RPMI7951 (cell line): ENCODE data around the gene BTRC. TPM values are rescaled to one million over a fixed set of nuclear protein-coding genes. Genes with fewer than 3 reads are reported as not detected.

ENCODE experiments used
- DNase-seq: peaks from one replicate; pipeline ENCODE4 v3.0.0-alpha.2; 2012; ENCODE audit warnings: low read depth
- total RNA-seq: library from RNA; depleted of rRNA; stranded (reverse); fragments of >200 nt; shearing (Covaris generic); gene quantifications from 2 replicates; pipeline ENCODE4 v1.2.3, GENCODE V29; 2014

The BTRC gene
- total RNA-seq, 1 experiment from 2014 or later, result 7.1 TPM

- no peak for DNase-seq
Observed at GRCh38 chr10:101567165-101568006, 213.4 kb downstream of the BTRC start.

DNA sequence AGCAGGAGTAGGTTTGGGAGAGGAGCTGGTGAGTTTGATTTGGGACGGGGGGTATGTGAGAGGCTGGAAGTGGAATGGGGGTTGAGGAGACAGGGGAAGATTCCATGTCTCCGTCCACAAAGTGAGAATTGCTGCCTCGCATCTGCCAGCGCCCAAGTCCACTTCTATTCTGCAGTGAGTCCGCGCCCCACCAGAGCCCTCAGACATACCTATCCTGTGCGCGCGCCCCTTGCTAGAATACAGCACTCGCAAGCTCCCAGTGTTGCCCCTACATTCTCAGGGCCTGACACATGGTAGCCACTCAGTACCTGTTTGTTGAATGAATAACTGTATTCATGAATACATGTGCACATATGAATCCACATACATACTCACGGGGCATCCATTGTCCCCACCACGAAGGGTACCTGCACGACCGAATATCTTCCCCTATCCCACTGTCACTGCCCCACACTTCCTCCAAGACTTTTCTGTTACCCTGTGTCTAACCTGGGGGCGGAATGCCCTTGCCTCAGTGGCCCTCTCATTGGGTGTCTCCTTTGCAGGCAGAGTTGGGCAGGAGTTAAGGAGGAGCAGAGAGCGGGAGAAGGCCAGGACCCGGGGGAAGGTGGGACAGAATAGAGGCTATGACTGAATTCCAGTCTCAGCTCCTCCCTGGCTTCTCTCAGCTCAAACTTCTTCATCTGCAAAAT, 214.2 kb downstream of the BTRC start:
- no peak for DNase-seq

DNA sequence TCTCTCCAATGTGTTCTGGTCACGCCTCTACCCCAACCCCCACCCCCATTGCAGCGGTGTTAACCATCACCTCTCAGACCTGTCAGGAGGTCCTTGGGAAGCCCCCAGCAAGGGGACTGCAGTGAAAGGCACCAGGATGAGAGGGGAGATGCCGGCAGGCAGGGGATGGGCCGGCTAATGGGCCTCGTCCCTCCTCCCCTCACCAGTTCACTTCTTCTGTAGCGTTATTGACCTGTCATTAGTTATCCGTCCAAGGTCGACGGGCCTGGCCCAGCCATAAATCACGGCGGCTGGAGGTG, 215.3 kb downstream of the BTRC start:
- no peak for DNase-seq

DNA sequence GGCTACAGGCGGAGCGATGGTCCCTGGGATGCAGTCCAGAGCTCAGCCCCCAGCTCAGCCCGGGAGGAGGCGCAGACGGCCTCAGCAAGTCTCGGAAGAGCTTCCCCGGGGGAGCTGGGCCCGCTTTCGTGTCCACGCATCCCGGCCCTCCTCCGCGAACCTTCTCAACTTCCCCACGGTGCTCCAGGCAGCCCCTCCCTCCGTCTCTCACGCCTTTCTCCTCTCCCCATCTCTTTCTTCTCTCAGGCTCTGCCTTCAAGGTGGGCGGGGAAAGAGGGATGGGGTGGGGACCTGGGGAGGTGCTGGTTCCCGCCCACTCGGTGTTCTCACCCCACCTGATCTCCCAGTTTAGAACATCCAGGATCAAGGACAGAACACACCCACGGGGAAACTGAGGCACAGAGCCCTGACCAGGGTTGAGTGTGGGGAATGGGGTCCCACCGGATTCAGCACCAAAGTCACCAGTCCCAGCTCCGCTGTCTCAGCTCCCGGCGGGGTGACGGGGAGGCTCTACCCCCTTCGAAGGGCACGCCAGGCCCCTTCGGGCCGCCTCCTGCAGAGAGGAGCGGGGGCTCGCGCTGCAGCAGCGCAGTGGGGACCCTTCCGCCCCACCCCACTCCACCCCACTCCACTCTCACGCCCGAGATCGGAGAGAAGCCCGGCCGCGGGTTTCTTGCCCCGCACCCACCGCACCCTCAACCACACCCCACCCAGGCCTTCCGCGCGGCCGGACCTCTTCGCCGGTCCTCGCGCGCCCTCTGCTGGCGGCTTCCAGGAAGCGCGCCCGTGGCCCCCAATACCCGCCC, 215.9 kb downstream of the BTRC start:
- peak; percentile 46 for DNase-seq

GRCh38 chr10:101570428-101571270, 216.7 kb downstream of the BTRC start:
- DNase-seq, result peak; percentile 16

DNA sequence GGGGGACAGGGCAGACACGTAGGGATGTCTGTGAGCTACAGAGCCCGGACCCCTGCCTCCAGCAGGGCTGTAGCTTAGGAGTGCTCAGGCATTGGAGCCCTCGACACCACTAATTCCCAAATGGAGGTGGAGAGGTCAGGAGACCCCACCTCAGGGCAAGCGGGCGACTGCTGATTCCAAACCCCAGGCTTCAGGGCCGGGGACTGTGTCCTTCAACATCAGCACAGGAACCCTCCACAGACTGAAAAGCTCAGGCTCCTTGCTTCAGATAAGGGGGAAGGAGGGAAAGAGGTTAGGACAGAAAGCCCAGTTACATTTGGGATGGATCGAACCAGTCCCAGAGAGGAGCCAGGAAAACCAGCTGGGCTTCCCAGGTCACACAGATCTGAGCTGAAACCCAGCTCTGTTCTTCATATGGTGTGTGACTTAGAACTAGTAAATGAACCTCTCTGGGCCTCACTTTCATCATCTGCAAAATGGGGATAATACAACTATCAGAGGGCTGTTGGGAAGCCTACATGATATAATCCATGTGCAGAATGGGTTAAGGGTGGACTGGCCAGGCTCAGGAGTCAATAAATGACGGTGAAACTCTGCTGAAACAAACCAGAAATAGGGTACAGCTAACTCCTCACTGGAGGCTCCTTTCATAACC, 217.4 kb downstream of the BTRC start:
- no peak for DNase-seq

GRCh38 chr10:101572126-101572525, 218.2 kb downstream of the BTRC start:
- no peak for DNase-seq

GRCh38 chr10:101572785-101573184, 218.8 kb downstream of the BTRC start:
- no peak for DNase-seq

DNA sequence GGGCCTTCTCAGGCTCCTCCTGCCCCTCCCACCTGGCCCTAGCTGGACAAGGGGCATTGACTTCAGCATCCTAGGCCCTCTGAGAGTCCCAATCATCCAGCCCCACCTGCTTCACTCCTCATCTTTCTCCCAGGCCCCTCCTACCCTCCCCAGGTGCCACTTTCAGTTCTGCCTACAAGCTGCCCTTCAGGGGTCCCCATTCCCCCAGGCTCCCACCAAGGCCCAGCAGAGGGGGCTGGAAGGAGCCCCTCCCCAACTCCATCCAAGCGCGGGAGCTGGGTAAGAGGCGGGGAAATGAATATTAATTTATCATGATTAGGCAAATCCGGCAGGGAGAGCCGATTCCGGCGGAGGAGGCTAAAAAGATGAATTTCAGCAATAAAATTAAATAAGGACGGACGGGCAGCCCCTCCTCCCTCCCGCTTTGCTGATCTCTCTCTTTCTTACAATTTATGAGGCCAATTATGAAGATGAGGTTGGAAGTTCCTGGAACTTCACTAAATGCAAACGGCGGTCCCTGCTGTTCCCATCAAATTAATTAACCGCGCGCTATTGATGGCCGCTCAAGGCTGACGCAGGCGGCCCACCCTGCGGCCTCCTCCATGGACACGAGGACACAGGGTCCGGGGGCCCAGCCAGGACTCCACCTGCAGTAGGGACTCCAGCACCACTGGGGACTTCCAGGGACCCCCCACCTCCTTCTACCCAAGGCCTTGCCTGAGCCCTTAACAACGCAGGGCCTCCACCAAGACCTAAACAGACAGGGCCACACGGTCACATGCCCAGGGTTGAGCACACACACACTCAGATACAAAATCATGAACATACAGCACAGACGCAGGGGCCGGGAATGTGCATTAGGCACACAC, 220.2 kb downstream of the BTRC start:
- DNase-seq, result no peak

GRCh38 chr10:101575091-101575490, 221.1 kb downstream of the BTRC start:
- no peak for DNase-seq

- DNase-seq, result no peak
Observed at GRCh38 chr10:101575580-101576210, 221.7 kb downstream of the BTRC start.

DNA sequence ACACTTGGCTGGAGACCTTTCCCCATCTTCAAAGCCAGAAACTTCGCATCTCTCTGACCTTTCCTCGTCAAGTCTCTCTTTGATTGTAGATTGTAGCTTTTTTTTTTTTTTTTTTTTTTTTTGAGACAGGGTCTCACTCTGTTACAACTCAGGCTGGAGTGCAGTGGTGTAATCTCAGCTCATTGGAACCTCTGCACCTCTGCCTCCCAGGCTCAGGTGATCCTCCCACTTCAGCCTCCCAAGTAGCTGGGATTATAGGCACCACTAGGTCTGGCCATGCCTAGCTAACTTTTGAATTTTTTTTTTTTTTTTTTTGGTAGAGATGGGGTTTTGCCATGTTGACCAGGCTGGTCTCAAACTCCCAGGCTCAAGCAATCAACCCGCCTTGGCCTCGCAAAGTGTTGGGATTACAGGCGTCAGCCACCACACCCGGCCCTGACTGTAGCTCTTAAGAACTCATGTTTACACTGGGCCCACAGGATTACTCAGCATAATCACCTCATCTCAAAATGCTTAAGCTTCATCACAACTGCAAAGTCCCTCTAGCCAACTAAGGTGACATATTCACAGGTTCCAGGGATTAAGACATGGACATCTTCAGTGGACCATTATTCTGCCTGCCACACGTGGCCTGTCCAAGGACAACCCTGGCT, 222.4 kb downstream of the BTRC start:
- DNase-seq, result no peak

GRCh38 chr10:101577121-101577871, 223.3 kb downstream of the BTRC start:
- DNase-seq, result no peak

GRCh38 chr10:101578192-101578591, 224.2 kb downstream of the BTRC start:
- DNase-seq, result no peak

- no peak for DNase-seq
Observed at GRCh38 chr10:101578803-101579515, 225.0 kb downstream of the BTRC start.

- no peak for DNase-seq
Observed at GRCh38 chr10:101579516-101579870, 225.5 kb downstream of the BTRC start.

DNA sequence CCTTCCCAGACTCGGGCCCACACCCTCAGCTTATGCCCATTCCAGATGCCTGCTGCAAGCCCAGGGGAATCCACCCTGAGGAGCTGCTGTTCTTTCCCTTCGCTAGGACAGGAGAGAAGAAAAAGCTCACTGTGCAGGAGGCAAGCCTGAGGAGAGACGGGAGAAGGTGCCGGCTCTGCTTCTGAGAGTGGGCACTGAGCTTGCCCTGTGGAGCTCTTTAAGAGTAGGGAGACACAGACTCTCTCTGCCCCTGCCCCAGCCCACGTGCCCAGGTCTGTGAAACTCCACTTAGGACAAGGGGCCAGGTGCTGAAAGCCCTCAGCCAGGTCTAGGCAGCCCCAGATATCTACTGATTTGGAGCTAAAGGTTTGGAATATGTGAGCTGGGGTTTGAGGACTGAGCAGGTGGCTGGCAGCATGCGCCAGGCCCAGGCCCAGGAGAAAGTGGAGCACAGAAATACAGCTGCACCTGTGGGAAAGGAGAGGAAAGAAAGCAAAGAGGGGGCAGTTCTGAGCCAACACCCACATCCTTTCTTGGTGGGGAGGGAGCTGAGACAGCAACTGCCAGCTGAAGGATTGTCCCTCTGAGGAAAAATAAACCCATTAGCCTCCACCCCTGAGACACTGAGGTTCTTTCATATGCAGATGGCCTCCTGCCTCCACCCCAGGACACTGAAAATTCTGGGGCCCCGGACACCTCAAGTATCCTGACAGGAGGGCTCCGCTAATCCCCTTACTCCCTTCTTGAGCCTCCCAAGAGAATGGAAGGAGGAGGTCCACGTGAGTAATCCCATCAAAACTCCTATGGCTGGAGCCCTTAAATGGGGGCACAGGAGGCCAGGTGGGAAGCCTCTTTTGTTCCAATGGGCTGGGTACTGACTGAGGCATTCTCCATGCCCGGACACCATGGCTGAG, 226.8 kb downstream of the BTRC start:
- DNase-seq, result no peak
